ENCODE results near the gene EPM2A.
"Not testable (repeated sequence)": the region's sequence is repeated elsewhere in the genome, so short reads cannot be mapped to it uniquely, and the experiment has no call there.

Gene EPM2A

GRCh38 chr6:145729887-145730286 lies 5.4 kb downstream of the EPM2A start:
- no peak for DNase-seq (ENCODE audit: low spot score)

GRCh38 chr6:145728444-145729385 lies 6.6 kb downstream of the EPM2A start:
- no peak for DNase-seq (ENCODE audit: low spot score)

GRCh38 chr6:145727817-145728388 lies 7.4 kb downstream of the EPM2A start:
- no peak for DNase-seq (ENCODE audit: low spot score)

- DNase-seq (ENCODE audit: low spot score), result no peak
These were observed 9.8 kb downstream of the EPM2A start for GRCh38 chr6:145725570-145725969.

GRCh38 chr6:145723646-145724045 lies 11.7 kb downstream of the EPM2A start:
- DNase-seq (ENCODE audit: low spot score), result no peak

GRCh38 chr6:145722190-145722589 lies 13.1 kb downstream of the EPM2A start:
- no peak for DNase-seq (ENCODE audit: low spot score)

- DNase-seq (ENCODE audit: low spot score), result no peak
These were observed 14.2 kb downstream of the EPM2A start for GRCh38 chr6:145721144-145721543.

- no peak for DNase-seq (ENCODE audit: low spot score)
These were observed 19.9 kb downstream of the EPM2A start for GRCh38 chr6:145715426-145715825.

GRCh38 chr6:145714731-145715130 lies 20.6 kb downstream of the EPM2A start:
- DNase-seq (ENCODE audit: low spot score), result no peak

- DNase-seq (ENCODE audit: low spot score), result no peak
These were observed 21.5 kb downstream of the EPM2A start for GRCh38 chr6:145713773-145714172.

- no peak for DNase-seq (ENCODE audit: low spot score)
These were observed 23.9 kb downstream of the EPM2A start for GRCh38 chr6:145711372-145711771.

- DNase-seq (ENCODE audit: low spot score), result no peak
These were observed 27.9 kb downstream of the EPM2A start for GRCh38 chr6:145707397-145707796.

- no peak for DNase-seq (ENCODE audit: low spot score)
These were observed 29.8 kb downstream of the EPM2A start for GRCh38 chr6:145705561-145705960.

- DNase-seq (ENCODE audit: low spot score), result no peak
These were observed 31.1 kb downstream of the EPM2A start for GRCh38 chr6:145704143-145704781.

- no peak for DNase-seq (ENCODE audit: low spot score)
These were observed 35.9 kb downstream of the EPM2A start for GRCh38 chr6:145699462-145699861.

GRCh38 chr6:145697401-145697800 lies 37.9 kb downstream of the EPM2A start:
- DNase-seq (ENCODE audit: low spot score), result not testable (repeated sequence)

- no peak for DNase-seq (ENCODE audit: low spot score)
These were observed 41.1 kb downstream of the EPM2A start for GRCh38 chr6:145694083-145694737.

- DNase-seq (ENCODE audit: low spot score), result no peak
These were observed 44.4 kb downstream of the EPM2A start for GRCh38 chr6:145690969-145691368.

- no peak for DNase-seq (ENCODE audit: low spot score)
These were observed 45.8 kb downstream of the EPM2A start for GRCh38 chr6:145689529-145689928.

GRCh38 chr6:145688493-145688905 lies 46.8 kb downstream of the EPM2A start:
- DNase-seq (ENCODE audit: low spot score), result no peak

GRCh38 chr6:145685932-145686331 lies 49.4 kb downstream of the EPM2A start:
- DNase-seq (ENCODE audit: low spot score), result no peak

GRCh38 chr6:145681965-145682364 lies 53.4 kb downstream of the EPM2A start:
- DNase-seq (ENCODE audit: low spot score), result no peak
